Measurements from ENCODE around the gene PLCXD1.
A peak's percentile ranks its signal among the peaks of the same experiment; 100 is the strongest.
"Not testable (repeated sequence)": the region's sequence is repeated elsewhere in the genome, so short reads cannot be mapped to it uniquely, and the experiment has no call there.

PLCXD1 gene

DNA sequence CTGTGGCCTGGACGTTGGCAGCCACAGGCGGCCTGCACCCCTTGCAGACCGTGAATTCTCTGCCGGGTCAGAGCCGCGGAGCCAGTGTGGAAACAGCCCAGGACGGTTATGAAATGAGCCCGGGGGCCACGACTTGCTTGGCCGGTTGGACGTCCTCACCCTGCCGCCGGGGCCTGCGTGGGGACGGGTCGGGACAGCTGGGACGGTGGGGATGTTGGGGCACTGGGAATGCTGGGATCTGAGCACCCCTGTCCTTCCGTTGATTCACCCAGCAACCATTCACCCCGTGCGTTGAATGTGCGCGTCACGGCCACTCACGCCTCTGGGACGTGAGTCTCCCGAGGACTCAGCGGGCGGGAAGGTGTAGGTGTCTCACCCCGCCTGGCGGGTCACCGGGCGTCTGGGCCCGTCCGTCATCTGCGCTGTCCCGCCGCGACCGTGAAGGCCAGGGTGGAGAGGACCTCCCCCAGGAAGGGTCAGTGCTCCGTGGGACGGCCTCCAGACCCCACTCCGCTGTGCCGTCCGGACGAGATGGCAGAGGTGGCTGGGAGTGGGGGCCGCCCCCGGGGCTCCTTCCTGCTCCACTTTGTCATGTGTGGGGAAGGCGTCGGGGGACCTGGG, 4.5 kb upstream of the PLCXD1 start:
- H3K27me3 ChIP-seq (ENCODE audit: insufficient read depth, poor library complexity, severe bottlenecking) = no peaks in the 10 kb centered on the region
- H3K4me3 ChIP-seq (replicated peaks; ENCODE audit: insufficient read depth, low read length) = peak overlapping the region; percentile 53
- H3K27ac ChIP-seq (replicated peaks) = peak overlapping the region; percentile 66
- TF ChIP-seq GABPA (IDR thresholded peaks at IDR 0.05; ENCODE audit: low read depth) (no peak), SPI1 (IDR thresholded peaks at IDR 0.05; ENCODE audit: borderline replicate concordance, low read depth) (no peak)
- TF ChIP-seq, protein P1, sequence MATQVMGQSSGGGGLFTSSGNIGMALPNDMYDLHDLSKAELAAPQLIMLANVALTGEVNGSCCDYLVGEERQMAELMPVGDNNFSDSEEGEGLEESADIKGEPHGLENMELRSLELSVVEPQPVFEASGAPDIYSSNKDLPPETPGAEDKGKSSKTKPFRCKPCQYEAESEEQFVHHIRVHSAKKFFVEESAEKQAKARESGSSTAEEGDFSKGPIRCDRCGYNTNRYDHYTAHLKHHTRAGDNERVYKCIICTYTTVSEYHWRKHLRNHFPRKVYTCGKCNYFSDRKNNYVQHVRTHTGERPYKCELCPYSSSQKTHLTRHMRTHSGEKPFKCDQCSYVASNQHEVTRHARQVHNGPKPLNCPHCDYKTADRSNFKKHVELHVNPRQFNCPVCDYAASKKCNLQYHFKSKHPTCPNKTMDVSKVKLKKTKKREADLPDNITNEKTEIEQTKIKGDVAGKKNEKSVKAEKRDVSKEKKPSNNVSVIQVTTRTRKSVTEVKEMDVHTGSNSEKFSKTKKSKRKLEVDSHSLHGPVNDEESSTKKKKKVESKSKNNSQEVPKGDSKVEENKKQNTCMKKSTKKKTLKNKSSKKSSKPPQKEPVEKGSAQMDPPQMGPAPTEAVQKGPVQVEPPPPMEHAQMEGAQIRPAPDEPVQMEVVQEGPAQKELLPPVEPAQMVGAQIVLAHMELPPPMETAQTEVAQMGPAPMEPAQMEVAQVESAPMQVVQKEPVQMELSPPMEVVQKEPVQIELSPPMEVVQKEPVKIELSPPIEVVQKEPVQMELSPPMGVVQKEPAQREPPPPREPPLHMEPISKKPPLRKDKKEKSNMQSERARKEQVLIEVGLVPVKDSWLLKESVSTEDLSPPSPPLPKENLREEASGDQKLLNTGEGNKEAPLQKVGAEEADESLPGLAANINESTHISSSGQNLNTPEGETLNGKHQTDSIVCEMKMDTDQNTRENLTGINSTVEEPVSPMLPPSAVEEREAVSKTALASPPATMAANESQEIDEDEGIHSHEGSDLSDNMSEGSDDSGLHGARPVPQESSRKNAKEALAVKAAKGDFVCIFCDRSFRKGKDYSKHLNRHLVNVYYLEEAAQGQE (IDR thresholded peaks at IDR 0.05; ENCODE audit: insufficient replicate concordance, low read depth) = no peak
- TF ChIP-seq, protein P2, sequence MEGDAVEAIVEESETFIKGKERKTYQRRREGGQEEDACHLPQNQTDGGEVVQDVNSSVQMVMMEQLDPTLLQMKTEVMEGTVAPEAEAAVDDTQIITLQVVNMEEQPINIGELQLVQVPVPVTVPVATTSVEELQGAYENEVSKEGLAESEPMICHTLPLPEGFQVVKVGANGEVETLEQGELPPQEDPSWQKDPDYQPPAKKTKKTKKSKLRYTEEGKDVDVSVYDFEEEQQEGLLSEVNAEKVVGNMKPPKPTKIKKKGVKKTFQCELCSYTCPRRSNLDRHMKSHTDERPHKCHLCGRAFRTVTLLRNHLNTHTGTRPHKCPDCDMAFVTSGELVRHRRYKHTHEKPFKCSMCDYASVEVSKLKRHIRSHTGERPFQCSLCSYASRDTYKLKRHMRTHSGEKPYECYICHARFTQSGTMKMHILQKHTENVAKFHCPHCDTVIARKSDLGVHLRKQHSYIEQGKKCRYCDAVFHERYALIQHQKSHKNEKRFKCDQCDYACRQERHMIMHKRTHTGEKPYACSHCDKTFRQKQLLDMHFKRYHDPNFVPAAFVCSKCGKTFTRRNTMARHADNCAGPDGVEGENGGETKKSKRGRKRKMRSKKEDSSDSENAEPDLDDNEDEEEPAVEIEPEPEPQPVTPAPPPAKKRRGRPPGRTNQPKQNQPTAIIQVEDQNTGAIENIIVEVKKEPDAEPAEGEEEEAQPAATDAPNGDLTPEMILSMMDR (IDR thresholded peaks at IDR 0.05; ENCODE audit: insufficient read depth, low read length) = no peak
- DNase-seq (ENCODE audit: low read depth in 1 of 2, low spot score in 1 of 2) = peak in 1 of 2 experiments; percentile 31

DNA sequence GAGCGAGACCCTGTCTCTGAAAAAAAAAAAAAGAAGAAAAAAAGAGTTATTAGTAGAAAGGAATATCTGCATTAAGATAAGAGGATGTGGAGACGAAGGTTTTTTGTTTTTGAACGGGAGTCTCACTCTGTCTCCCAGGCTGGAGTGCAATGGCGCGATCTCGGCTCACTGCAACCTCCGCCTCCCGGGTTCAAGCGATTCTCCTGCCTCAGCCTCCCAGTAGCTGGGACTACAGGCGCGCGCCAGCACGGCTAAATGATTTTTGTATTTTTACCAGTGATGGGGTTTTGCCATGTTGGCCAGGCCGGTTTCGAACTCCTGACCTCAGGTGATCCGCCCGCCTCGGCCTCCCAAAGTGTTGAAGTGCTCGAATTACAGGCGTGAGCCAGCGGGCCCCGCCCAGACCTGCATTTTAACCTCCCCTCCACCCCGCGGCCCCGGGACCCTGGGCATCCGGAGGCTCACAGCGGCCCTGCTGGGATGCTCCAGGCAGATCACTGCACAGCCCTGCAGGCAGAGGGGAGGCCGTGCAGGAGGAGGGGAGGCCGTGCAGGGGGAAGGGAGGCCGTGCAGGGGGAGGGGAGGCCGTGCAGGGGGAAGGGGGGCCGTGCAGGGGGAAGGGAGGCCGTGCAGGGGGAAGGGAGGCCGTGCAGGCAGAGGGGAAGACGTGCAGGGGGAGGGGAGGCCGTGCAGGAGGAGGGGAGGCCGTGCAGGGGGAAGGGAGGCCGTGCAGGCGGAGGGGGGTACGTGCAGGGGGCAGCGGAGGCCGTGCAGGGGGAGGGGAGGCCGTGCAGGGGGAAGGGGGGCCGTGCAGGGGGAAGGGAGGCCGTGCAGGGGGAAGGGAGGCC, 1.2 kb upstream of the PLCXD1 start:
- DNase-seq (ENCODE audit: low read depth in 1 of 2, low spot score in 1 of 2) = peak; percentile 49 to 53
- H3K4me3 ChIP-seq (replicated peaks; ENCODE audit: insufficient read depth, low read length); H3K27me3 ChIP-seq (ENCODE audit: insufficient read depth, poor library complexity, severe bottlenecking): not testable (repeated sequence)
- H3K27ac ChIP-seq (replicated peaks) = peak overlapping the region; percentile 48

DNA sequence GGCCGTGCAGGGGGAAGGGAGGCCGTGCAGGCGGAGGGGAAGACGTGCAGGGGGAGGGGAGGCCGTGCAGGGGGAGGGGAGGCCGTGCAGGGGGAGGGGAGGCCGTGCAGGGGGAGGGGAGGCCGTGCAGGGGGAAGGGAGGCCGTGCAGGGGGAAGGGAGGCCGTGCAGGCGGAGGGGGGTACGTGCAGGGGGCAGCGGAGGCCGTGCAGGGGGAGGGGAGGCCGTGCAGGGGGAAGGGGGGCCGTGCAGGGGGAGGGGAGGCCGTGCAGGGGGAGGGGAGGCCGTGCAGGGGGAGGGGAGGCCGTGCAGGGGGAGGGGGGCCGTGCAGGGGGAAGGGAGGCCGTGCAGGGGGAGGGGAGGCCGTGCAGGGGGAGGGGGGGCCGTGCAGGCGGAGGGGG, 459 bp upstream of the PLCXD1 start:
- not testable (repeated sequence) for H3K4me3 ChIP-seq (replicated peaks; ENCODE audit: insufficient read depth, low read length); H3K27ac ChIP-seq (replicated peaks); DNase-seq (ENCODE audit: low read depth in 1 of 2, low spot score in 1 of 2); H3K27me3 ChIP-seq (ENCODE audit: insufficient read depth, poor library complexity, severe bottlenecking)

DNA sequence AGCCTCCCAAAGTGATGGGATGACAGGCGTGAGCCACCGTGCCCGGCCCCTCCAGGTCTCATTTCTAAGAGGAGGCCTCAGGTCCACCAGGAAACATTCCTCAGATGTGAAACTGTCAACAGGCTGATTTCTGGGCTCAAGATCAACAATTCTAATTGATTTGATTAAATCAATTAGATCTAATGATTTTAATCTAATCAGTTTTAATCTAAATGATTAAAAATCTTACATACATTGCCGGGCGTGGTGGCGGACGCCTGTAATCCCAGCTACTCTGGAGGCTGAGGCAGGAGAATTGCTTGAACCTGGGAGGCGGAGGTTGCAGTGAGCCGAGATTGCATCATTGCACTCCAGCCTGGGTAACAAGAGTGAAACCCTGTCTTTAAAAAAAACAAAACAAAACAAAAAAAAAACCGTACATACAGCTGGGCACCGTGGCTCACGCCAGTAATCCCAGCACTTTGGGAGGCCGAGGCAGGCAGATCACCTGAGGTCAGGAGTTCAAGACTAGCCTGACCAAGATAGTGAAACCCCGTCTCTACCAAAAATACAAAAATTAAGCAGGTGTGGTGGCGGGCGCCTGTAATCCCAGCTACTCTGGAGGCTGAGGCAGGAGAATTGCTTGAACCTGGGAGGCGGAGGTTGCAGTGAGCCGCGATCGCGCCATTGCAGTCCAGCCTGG, 960 bp downstream of the PLCXD1 start:
- peak in 1 of 2 experiments; percentile 31 for DNase-seq (ENCODE audit: low read depth in 1 of 2, low spot score in 1 of 2)
- not testable (repeated sequence) for H3K4me3 ChIP-seq (replicated peaks; ENCODE audit: insufficient read depth, low read length); H3K27me3 ChIP-seq (ENCODE audit: insufficient read depth, poor library complexity, severe bottlenecking)
- peak overlapping the region; percentile 82 for H3K27ac ChIP-seq (replicated peaks)

DNA sequence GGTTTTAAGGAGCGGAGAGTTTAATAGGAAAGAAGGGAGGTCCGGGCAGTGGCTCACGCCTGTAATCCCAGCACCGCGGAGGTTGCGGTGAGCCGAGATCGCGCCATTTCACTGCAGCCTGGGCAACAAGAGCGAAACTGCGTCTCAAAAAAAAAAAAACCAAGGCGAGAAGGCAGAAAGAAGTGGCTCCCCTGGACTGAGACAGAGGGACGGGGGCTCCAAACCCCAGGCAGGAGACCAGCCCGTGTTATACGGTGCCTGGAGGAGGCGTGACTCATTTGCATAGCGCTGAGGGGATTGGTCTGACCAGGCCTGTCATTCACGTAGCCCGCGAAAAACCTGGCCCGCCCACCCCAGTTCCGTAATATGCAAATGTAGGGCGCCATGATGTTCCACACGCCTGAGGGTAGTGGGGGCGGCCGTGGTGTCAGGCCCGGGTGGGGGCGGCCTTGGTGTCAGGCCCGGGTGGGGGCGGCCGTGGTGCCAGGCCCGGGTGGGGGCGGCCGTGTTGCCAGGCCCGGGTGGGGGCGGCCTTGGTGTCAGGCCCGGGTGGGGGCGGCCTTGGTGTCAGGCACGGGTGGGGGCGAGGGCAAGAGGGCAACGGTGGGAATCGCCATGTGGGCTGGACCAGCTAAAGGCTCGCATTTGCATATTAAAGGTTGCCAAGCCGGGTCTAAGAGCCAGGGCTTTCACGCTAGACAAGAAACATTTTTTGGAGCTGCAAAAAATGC, 2.1 kb downstream of the PLCXD1 start:
- peak overlapping the region; percentile 82 for H3K27ac ChIP-seq (replicated peaks)
- no peaks in the 10 kb centered on the region for H3K27me3 ChIP-seq (ENCODE audit: insufficient read depth, poor library complexity, severe bottlenecking)
- peak overlapping the region; percentile 37 for H3K4me3 ChIP-seq (replicated peaks; ENCODE audit: insufficient read depth, low read length)
- 0 out of 2 replicates have a peak, but pooled peaks have one; percentile 40 for TF ChIP-seq POLR2AphosphoS5 (IDR thresholded peaks at IDR 0.05; ENCODE audit: low read depth)
- TF ChIP-seq, protein P2 (IDR thresholded peaks at IDR 0.05; ENCODE audit: insufficient read depth, low read length) = no peak
- peak; percentile 7; the same call in 1 of the 2 replicates for TF ChIP-seq SPI1 (IDR thresholded peaks at IDR 0.05; ENCODE audit: borderline replicate concordance, low read depth)
- no peak for TF ChIP-seq GABPA (IDR thresholded peaks at IDR 0.05; ENCODE audit: low read depth)
- TF ChIP-seq, protein P1 (IDR thresholded peaks at IDR 0.05; ENCODE audit: insufficient replicate concordance, low read depth) = no peak
- DNase-seq (ENCODE audit: low read depth in 1 of 2, low spot score in 1 of 2) = peak; percentile 70 to 97

All from HL-60 (cell line).